Adipocyte (in vitro differentiated cells): Measurements from ENCODE around the gene PRRC1.

Experiments
- DNase-seq: peaks from one replicate; pipeline ENCODE4 v3.0.0-alpha.2; 2015; ENCODE audit warnings: low read depth
- H3K27me3 ChIP-seq: replicated peaks from 2 replicates; pipeline ENCODE4 v1.7.0; 2013; ENCODE audit warnings: mild to moderate bottlenecking, low read length, moderate library complexity; ENCODE audit not compliant: control insufficient read depth, insufficient read depth
- H3K36me3 ChIP-seq: 2 replicates; pipeline ENCODE4 v1.7.0; 2013; ENCODE audit warnings: low read length, mild to moderate bottlenecking, moderate library complexity; ENCODE audit not compliant: control insufficient read depth, insufficient read depth, severe bottlenecking
- H3K4me1 ChIP-seq: 2 replicates; pipeline ENCODE4 v1.7.0; 2013; ENCODE audit warnings: mild to moderate bottlenecking, low read length, moderate library complexity; ENCODE audit not compliant: control insufficient read depth, insufficient read depth
- H3K4me3 ChIP-seq: 2 replicates; pipeline ENCODE4 v1.7.0; 2013; ENCODE audit warnings: mild to moderate bottlenecking, low read length, moderate library complexity
- H3K9ac ChIP-seq: 2 replicates; pipeline ENCODE4 v1.7.0; 2013; ENCODE audit warnings: mild to moderate bottlenecking, low read length, moderate library complexity
- H3K9me3 ChIP-seq: 2 replicates; pipeline ENCODE4 v1.7.0; 2013; ENCODE audit warnings: mild to moderate bottlenecking, low read length, moderate library complexity; ENCODE audit not compliant: control insufficient read depth

Gene PRRC1

GRCh38 chr5:127582773-127583370 is 65.4 kb downstream of the PRRC1 start:
- no peak for DNase-seq
- H3K4me1 ChIP-seq: no peaks in the 10 kb centered on the region
- no peaks in the 10 kb centered on the region for H3K36me3 ChIP-seq
- no peaks in the 10 kb centered on the region for H3K9me3 ChIP-seq
- no peak overlapping the region for H3K4me3 ChIP-seq
- H3K27me3 ChIP-seq: no peaks in the 10 kb centered on the region
- H3K9ac ChIP-seq: no peak overlapping the region

GRCh38 chr5:127583866-127584265 is 66.4 kb downstream of the PRRC1 start:
- H3K9ac ChIP-seq: no peak overlapping the region
- H3K4me1 ChIP-seq: no peaks in the 10 kb centered on the region
- no peaks in the 10 kb centered on the region for H3K9me3 ChIP-seq
- H3K36me3 ChIP-seq: no peaks in the 10 kb centered on the region
- H3K27me3 ChIP-seq: no peaks in the 10 kb centered on the region
- H3K4me3 ChIP-seq: no peak overlapping the region
- DNase-seq: no peak

GRCh38 chr5:127585661-127586060 is 68.2 kb downstream of the PRRC1 start:
- DNase-seq: no peak
- Histone ChIP-seq H3K9me3 (no peaks in the 10 kb centered on the region), H3K9ac (no peak overlapping the region), H3K4me3 (no peak overlapping the region), H3K27me3 (no peaks in the 10 kb centered on the region), H3K4me1 (no peaks in the 10 kb centered on the region), H3K36me3 (no peaks in the 10 kb centered on the region)

DNA sequence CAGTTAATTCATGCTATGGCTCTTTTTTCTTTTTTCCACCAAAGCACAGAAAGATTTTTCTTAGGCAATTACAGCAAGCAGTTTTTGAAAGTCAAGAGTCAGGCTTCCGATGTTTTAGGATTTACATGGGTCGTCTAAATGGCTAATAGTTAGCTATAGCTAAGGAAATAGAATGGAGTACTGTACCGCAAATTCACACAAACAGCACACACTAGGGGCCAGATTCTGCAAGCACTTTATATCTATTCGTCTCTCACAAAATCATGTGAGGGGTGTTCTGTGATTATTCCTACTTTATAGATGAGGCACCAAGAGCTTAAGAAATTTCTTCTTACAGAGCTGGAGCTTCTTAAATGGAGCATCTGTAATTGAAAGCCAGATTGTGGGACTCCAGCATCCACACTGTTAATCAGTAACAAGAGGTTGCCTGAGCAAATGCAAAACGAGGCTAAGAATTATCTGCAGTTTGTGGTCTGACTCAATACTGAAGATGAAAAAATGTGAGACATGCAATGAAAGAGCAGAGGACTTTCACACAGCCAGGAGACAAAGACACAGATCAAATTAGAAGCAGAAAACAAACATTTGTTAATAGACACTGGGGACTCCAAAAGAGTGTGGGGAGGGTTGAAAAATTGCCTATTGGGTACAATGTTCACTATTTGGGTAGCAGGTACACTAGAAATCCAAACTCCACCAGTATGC is 68.8 kb downstream of the PRRC1 start:
- Histone ChIP-seq H3K36me3 (no peaks in the 10 kb centered on the region), H3K4me1 (no peaks in the 10 kb centered on the region), H3K9ac (no peak overlapping the region), H3K9me3 (no peaks in the 10 kb centered on the region), H3K4me3 (no peak overlapping the region), H3K27me3 (no peaks in the 10 kb centered on the region)
- DNase-seq: peak; percentile 48

DNA sequence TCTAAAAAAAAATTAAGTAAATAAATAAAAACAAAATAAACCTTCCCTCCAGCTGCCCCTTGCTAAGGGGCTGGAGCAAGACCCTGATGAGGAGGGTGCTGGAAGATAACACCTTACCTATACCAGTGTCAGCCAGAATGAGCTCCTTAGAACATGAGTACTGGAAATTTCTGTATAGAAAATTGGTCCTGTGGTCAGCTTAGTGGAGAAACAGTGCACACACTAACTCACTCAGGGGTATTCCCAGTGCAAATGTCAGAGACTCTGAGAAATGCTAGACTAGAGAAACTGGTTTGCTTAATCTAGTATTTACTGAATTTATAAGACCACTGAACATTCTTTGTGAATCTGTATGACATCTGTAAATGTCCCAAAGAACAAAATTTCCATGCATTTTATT is 69.4 kb downstream of the PRRC1 start:
- no peak for DNase-seq
- Histone ChIP-seq H3K36me3 (no peaks in the 10 kb centered on the region), H3K4me3 (no peak overlapping the region), H3K9me3 (no peaks in the 10 kb centered on the region), H3K9ac (no peak overlapping the region), H3K27me3 (no peaks in the 10 kb centered on the region), H3K4me1 (no peaks in the 10 kb centered on the region)

GRCh38 chr5:127587246-127587917 is 69.9 kb downstream of the PRRC1 start:
- H3K4me3 ChIP-seq: no peak overlapping the region
- no peaks in the 10 kb centered on the region for H3K36me3 ChIP-seq
- DNase-seq: no peak
- no peak overlapping the region for H3K9ac ChIP-seq
- no peaks in the 10 kb centered on the region for H3K9me3 ChIP-seq
- no peaks in the 10 kb centered on the region for H3K27me3 ChIP-seq
- no peaks in the 10 kb centered on the region for H3K4me1 ChIP-seq

DNA sequence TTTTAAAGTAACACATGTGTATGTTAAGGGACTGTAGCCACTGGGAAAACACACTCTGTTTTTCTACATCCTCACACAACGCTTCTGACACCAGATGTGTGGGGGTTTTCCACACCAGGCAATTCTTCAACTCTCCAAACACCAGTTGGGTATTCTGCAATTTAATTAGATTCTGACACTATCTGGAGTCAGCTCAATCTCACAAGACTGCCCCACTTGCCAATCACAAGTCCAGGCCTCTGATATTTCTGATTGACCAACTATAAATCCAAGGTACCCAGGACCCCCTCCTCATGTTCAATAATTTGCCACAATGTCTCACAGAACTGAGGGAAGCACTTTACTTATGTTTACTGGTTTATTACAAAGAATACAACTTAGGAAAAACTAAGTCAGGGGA is 70.9 kb downstream of the PRRC1 start:
- no peak for DNase-seq
- Histone ChIP-seq H3K4me1 (no peaks in the 10 kb centered on the region), H3K36me3 (no peaks in the 10 kb centered on the region), H3K9ac (no peak overlapping the region), H3K4me3 (no peak overlapping the region), H3K9me3 (no peaks in the 10 kb centered on the region), H3K27me3 (no peaks in the 10 kb centered on the region)

- no peaks in the 10 kb centered on the region for H3K27me3 ChIP-seq
- no peak for DNase-seq
- H3K9ac ChIP-seq: no peak overlapping the region
- no peaks in the 10 kb centered on the region for H3K9me3 ChIP-seq
- H3K4me1 ChIP-seq: no peaks in the 10 kb centered on the region
- no peaks in the 10 kb centered on the region for H3K36me3 ChIP-seq
- H3K4me3 ChIP-seq: no peak overlapping the region
These were observed 72.0 kb downstream of the PRRC1 start for GRCh38 chr5:127589309-127590030.

DNA sequence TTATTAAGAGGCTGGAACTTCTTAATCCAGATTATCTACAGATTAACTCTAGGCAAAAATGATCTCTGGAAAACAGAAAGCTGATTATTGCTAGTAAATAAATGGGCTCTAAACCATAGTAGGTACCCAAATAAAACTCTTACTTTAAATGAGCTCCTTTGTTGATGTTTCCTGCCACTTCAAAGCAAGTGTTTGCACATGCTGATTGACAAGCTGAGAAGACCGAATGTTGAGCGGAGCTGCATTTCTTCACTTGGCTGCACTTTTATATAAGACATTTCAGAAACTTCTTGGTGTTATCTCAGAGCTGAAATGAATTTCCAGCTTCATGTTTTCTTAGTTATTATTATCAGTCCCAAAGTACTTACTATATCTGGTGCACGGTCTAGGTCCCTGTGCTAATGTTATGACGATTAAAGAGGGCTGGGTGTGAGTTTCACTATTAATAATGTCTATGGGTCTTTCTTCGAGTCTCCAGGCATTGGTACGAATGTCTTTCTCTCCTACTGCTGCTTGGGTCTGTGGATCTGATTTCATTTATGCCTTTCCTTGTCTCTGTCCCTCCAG is 72.8 kb downstream of the PRRC1 start:
- Histone ChIP-seq H3K9ac (no peak overlapping the region), H3K36me3 (no peaks in the 10 kb centered on the region), H3K27me3 (no peaks in the 10 kb centered on the region)

GRCh38 chr5:127595484-127596368 is 78.3 kb downstream of the PRRC1 start:
- Histone ChIP-seq H3K36me3 (no peaks in the 10 kb centered on the region), H3K4me1 (no peaks in the 10 kb centered on the region), H3K4me3 (no peak overlapping the region), H3K9me3 (no peaks in the 10 kb centered on the region), H3K27me3 (peaks cover 4% of the 10 kb centered on the region), H3K9ac (no peak overlapping the region)
- no peak for DNase-seq

More for the DNA sequence above, 72.8 kb downstream of the PRRC1 start:
- Histone ChIP-seq H3K4me3 (no peak overlapping the region), H3K9me3 (no peaks in the 10 kb centered on the region), H3K4me1 (no peaks in the 10 kb centered on the region)
- DNase-seq: no peak
